Measurements from ENCODE around the gene PPOX.

Gene PPOX

GRCh38 chr1:161165742-161166668, at the start of gene PPOX:
TSS of gene PPOX (plus strand) at chr1:161166426. CDS start at chr1:161166848, 422 bp downstream.
- DNase-seq (ENCODE audit: low read depth, low spot score): peak; percentile 87

DNA sequence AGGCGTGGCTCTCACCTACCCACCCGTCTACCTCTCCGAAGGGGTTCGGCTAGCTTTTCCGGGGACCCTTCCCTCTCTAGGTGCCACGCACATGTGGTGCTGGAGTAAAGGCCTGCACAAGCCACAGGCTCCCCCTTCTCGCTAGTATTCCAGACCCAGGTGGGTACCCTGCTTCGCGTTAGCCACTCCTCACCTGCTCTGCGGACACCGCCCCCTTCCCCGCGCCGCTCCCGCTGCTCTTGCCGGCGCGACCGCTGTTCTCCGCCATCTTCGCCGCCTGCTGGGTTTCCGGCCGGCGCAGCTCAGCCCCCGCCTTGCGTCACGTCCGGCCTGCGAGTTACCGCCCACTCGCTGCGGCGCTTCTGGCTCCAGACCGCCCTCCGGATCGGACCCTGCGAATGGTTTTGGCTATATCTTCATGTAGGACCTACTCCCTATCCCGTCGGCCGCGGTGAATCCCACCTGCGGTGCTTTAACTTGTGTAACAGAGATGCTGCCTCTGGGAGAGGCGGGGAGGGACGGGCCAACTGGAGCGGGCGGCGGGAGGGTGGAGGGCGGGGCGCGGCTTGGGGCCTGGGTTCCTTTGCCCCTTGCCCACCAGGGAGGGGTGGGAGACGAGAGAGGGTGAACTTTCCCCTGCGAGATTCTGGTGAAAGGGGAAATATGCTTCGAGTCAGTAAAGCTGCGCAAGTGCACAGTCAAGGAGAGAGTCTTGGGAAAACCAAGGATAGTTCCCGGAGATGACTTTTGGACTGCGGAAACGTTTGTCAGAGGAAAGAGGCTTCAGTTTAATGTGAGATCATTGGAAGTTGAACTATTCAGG, 48.3 kb upstream of the PPOX start, which contains the start of the genes NIT1 and PFDN2:
NIT1 (plus strand) TSS at position 347 of the 823 bp plus-strand sequence; CDS start at position 419, 72 bp downstream.
PFDN2 (minus strand) TSS at position 279 of the 823 bp plus-strand sequence; CDS start at position 268, 11 bp downstream.
- peak; percentile 67 for DNase-seq (ENCODE audit: low read depth, low spot score)

DNA sequence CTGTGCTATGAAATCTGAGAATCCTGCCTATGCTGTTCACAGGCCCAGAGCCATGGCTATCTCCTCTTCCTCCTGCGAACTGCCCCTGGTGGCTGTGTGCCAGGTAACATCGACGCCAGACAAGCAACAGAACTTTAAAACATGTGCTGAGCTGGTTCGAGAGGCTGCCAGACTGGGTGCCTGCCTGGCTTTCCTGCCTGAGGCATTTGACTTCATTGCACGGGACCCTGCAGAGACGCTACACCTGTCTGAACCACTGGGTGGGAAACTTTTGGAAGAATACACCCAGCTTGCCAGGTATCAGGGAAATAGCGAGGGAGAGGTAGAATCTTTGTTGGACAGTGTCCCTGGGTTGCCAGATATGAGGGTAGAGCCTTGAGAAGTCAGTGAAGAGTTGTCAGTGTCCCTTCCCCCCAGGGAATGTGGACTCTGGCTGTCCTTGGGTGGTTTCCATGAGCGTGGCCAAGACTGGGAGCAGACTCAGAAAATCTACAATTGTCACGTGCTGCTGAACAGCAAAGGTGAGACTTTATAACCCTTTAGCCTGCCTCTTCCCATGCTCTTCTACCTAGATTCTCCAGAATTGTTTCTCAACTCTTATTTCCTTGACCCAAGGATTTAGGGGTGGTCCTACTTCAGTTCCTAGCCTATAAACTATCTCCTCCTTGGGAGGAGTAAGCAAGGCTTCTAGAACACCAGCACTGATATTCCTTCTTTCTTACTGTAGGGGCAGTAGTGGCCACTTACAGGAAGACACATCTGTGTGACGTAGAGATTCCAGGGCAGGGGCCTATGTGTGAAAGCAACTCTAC, 46.9 kb upstream of the PPOX start:
- peak; percentile 42 for DNase-seq (ENCODE audit: low read depth, low spot score)

- DNase-seq (ENCODE audit: low read depth, low spot score): no peak
Observed at GRCh38 chr1:161121042-161121650, 45.1 kb upstream of the PPOX start.

DNA sequence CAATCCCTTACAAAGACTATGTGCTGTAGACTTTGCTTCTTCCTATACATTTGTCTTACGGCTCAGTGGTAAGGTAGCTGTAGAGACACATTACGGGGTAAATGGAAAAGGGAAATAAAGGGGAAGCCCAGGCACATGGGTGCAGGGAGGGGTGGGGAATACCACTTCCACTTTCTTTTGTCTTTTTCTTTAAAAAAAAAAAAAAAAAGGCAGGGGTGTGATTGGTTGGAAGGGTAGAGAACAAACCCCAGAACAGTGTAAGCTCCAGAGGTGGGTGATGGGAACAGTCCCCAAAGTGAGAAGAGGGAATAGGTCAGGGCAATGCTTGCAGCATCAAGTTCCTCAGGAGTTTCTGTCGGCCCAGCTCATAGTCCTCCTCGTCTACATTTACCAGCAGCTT, 44.4 kb upstream of the PPOX start:
- no peak for DNase-seq (ENCODE audit: low read depth, low spot score)

- no peak for DNase-seq (ENCODE audit: low read depth, low spot score)
Observed at GRCh38 chr1:161122967-161123366, 43.3 kb upstream of the PPOX start.

DNA sequence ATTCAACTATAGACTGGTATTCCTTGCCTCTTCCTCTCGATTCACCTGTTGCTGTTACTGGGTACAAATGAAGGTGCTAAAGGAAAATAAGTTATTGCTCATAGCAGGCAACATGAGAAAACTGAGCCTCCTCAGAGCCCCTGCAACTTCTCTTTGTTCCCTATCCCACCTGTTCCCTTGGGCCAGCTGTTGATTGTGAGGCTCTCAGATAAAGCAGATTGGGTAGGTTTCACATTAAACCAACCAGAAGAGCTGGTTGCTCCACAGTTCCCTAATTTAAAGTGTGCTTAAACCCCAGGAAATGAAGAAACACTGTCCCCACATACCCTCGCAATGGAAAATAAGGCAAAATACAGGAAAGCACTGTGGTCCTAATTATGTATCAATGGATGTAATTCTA, 38.6 kb upstream of the PPOX start:
- DNase-seq (ENCODE audit: low read depth, low spot score): no peak

GRCh38 chr1:161128591-161129420, 37.4 kb upstream of the PPOX start:
- DNase-seq (ENCODE audit: low read depth, low spot score): no peak

- no peak for DNase-seq (ENCODE audit: low read depth, low spot score)
Observed at GRCh38 chr1:161130266-161130665, 36.0 kb upstream of the PPOX start.

DNA sequence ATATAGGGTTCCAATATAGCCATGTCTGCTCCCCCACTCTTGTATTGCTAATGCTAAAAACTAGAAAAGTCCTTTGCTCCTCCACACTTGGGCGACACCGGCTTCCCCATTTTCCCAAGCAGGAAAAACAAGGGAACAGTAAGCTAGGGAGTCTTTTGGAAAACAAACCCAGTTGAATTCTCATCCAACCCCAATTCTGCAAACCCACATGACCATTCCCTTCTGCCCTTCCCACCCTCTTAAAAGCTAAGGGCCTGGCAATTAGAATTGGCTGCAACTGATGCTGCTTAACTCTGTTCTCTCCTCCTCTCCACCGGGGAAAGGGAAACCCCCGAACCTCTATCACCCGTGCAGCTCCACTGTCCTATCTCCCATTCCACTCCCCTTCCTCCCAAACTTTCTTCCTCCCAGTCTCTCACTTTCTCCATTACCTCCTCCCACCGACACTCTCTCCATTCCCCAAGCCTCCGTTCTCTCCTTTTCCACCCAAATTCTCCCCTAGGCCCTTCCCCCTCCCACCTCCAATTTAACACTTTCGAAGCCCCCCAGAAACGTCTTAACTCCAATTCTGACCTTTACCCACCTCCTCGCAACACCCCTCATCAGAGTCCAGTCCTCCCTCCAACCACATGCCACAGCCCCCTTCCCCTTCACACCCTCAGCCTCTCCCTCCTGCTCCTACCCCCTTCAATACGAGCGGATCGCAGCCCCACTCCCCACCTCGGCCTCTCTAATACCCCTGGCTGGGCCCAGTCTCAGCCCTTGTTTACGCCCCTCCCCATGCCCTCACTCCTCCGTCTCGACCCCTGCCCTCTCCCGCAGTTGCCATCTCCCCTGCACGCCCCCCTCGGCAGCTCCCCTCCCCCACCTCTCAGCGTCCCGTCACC, 34.5 kb upstream of the PPOX start:
- DNase-seq (ENCODE audit: low read depth, low spot score): no peak

GRCh38 chr1:161132410-161133219, 33.6 kb upstream of the PPOX start, which contains the start of gene DEDD:
TSS of gene DEDD (minus strand) at chr1:161132667. CDS start at chr1:161124462, 8,205 bp downstream.
- peak; percentile 82 for DNase-seq (ENCODE audit: low read depth, low spot score)

DNA sequence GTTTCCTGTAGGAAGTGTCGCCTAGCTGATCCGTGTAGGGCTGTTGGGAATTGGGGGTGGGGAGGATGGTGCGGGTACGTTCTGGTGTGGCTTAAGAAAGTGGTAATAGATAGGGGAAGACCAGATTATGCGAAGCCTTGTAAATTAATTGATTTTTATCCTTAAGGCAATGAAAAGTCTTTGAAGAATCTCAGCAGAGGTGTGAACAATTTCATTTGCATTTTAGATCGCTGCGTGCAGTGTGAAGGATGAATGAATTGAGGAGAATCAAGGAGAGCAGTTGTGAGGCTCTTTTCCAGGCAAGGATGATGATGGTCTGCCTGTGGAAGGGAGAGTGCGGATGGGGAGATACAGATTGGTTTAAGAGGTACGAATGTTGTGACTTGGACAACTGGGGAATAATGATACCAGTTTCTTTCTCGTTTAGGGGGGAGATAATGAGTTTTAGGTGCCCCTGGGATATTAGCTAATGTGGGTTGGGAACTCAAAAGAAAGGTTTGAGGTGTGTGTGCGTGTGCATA, 32.9 kb upstream of the PPOX start:
- no peak for DNase-seq (ENCODE audit: low read depth, low spot score)

- DNase-seq (ENCODE audit: low read depth, low spot score): no peak
Observed at GRCh38 chr1:161137881-161138280, 28.3 kb upstream of the PPOX start.

GRCh38 chr1:161138431-161138830, 27.8 kb upstream of the PPOX start:
- DNase-seq (ENCODE audit: low read depth, low spot score): no peak

- DNase-seq (ENCODE audit: low read depth, low spot score): no peak
Observed at GRCh38 chr1:161139766-161140165, 26.5 kb upstream of the PPOX start.

DNA sequence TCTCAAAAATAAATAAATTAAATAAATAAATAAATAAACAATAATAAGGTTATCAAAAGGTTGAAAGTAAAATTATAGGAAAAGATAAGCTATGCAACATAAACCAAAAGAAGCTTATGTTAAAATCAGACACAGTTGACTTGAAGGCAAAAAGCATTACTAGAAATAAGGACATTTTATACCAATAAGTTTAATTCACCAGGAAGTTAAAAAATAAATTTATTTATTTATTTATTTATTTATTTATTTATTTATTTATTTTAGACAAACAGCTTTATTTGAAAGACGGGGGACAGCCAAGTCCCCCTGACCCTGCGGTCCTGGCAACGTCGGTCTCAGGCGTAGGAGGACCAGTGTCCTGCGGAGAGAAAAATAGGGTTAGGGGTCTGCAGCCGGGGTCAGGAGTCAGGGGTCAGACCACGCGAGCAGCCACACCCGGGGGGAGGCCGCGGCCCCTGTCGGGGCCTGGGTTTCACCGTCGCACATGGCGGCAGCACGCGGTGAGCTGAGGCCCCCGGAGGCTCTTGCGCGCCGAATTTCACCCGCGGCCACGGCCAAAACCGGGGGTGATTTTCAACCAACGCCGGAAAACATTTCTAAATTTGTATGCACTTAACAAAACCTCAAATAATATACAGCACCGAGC, 25.3 kb upstream of the PPOX start:
- no peak for DNase-seq (ENCODE audit: low read depth, low spot score)

- DNase-seq (ENCODE audit: low read depth, low spot score): no peak
Observed at GRCh38 chr1:161145832-161146231, 20.4 kb upstream of the PPOX start.
